Measurements from ENCODE around the gene SYT13. TPM values are rescaled to one million over a fixed set of nuclear protein-coding genes. Genes with fewer than 3 reads are reported as not detected.

Gene SYT13
- total RNA-seq, 1 donor from 2014 or later = 0.50 TPM

DNA sequence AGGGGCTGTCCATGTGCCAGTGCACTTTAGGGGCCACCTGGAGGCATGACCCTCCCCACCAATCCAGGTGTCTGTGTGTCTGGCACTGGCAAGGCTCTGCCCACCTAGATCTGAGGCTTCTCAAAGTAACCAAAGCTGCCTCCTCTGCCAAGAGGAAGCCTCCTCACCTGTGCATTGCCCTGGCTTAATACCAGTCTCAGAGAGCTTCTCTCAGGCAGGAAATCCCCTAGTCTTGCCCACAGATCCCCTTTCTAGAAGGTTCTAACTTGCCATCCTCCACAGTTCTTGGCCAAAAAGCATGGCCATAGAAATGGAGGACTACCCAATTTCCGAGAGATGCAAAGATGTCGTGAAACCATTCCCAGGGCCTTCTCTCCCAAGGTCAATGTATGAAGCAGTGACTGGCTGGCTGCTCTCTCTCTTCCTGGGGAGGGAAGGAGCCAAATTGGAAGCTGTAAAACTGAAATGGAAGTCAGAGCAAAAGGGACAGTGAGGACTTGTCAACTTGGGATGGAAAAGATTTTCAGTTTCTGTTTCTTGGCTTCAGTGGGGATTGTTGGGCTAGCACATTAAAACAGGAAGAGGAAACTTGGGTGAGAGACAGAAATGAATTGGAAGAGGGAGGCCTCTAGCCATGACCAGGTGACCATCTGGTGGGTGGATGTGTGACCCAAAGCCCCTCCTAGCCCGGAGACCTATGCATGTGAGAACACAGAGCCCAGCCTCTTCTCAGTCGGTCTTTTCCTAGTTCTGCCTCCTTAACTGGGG lies 70.9 kb downstream of the SYT13 start:
- peaks cover 5% of the 10 kb centered on the region for H3K4me1 ChIP-seq (ENCODE audit: insufficient read depth, low read length)
- peaks cover 6% of the 10 kb centered on the region for H3K36me3 Mint-ChIP-seq (ENCODE audit: low read depth, unreplicated experiment)
- H3K9ac ChIP-seq (ENCODE audit: low read length) = no peak overlapping the region
- peaks cover 6% of the 10 kb centered on the region for H3K27me3 Mint-ChIP-seq (ENCODE audit: low read depth, unreplicated experiment)
- no peak overlapping the region for H2AFZ ChIP-seq (ENCODE audit: low read depth, low read length)
- TF ChIP-seq, protein P1, sequence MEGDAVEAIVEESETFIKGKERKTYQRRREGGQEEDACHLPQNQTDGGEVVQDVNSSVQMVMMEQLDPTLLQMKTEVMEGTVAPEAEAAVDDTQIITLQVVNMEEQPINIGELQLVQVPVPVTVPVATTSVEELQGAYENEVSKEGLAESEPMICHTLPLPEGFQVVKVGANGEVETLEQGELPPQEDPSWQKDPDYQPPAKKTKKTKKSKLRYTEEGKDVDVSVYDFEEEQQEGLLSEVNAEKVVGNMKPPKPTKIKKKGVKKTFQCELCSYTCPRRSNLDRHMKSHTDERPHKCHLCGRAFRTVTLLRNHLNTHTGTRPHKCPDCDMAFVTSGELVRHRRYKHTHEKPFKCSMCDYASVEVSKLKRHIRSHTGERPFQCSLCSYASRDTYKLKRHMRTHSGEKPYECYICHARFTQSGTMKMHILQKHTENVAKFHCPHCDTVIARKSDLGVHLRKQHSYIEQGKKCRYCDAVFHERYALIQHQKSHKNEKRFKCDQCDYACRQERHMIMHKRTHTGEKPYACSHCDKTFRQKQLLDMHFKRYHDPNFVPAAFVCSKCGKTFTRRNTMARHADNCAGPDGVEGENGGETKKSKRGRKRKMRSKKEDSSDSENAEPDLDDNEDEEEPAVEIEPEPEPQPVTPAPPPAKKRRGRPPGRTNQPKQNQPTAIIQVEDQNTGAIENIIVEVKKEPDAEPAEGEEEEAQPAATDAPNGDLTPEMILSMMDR (IDR thresholded peaks at IDR 0.05; ENCODE audit: insufficient read depth, low read depth, low read length) = no peak
- no peak for TF ChIP-seq EZH2 (IDR thresholded peaks at IDR 0.05; ENCODE audit: insufficient read depth, low read length)
- no peaks in the 10 kb centered on the region for H3K36me3 ChIP-seq (ENCODE audit: insufficient read depth, low read length)
- no peaks in the 10 kb centered on the region for H3K4me1 Mint-ChIP-seq (ENCODE audit: low read depth, unreplicated experiment)
- H3K27ac Mint-ChIP-seq (ENCODE audit: unreplicated experiment) = no peak overlapping the region
- H3K9me3 ChIP-seq (ENCODE audit: insufficient read depth, low read depth, low read length) = no peaks in the 10 kb centered on the region
- H3K4me3 Mint-ChIP-seq (ENCODE audit: unreplicated experiment) = no peak overlapping the region
- no peak overlapping the region for H3K4me2 ChIP-seq (ENCODE audit: low read length)
- no peak for DNase-seq (ENCODE audit: low read depth)
- FAIRE-seq = no peak
- no peak overlapping the region for H3K4me3 ChIP-seq (ENCODE audit: insufficient read depth, low read depth, low read length)
- no peaks in the 10 kb centered on the region for H3K9me3 Mint-ChIP-seq (ENCODE audit: unreplicated experiment)
- H3K79me2 ChIP-seq (ENCODE audit: insufficient read depth, low read length) = no peaks in the 10 kb centered on the region
- no peak overlapping the region for H3K27ac ChIP-seq (ENCODE audit: low read depth, low read length)
- no peaks in the 10 kb centered on the region for H3K27me3 ChIP-seq (ENCODE audit: insufficient read depth, low read length)
- no peaks in the 10 kb centered on the region for H4K20me1 ChIP-seq (ENCODE audit: insufficient read depth, low read length)

GRCh38 chr11:45213717-45214116 lies 72.4 kb downstream of the SYT13 start:
- Mint-ChIP-seq H3K27me3 (ENCODE audit: low read depth, unreplicated experiment) (peaks cover 6% of the 10 kb centered on the region), H3K27ac (ENCODE audit: unreplicated experiment) (no peak overlapping the region), H3K4me3 (ENCODE audit: unreplicated experiment) (no peak overlapping the region), H3K9me3 (ENCODE audit: unreplicated experiment) (no peaks in the 10 kb centered on the region), H3K4me1 (ENCODE audit: low read depth, unreplicated experiment) (peaks cover 1% of the 10 kb centered on the region), H3K36me3 (ENCODE audit: low read depth, unreplicated experiment) (peaks cover 9% of the 10 kb centered on the region)
- no peaks in the 10 kb centered on the region for H3K27me3 ChIP-seq (ENCODE audit: insufficient read depth, low read length)
- no peaks in the 10 kb centered on the region for H3K9me3 ChIP-seq (ENCODE audit: insufficient read depth, low read depth, low read length)
- no peak overlapping the region for H3K27ac ChIP-seq (ENCODE audit: low read depth, low read length)
- DNase-seq (ENCODE audit: low read depth) (no peak), FAIRE-seq (no peak)
- no peak overlapping the region for H3K4me2 ChIP-seq (ENCODE audit: low read length)
- no peak overlapping the region for H3K4me3 ChIP-seq (ENCODE audit: insufficient read depth, low read depth, low read length)
- H3K9ac ChIP-seq (ENCODE audit: low read length) = no peak overlapping the region
- H3K79me2 ChIP-seq (ENCODE audit: insufficient read depth, low read length) = no peaks in the 10 kb centered on the region
- H2AFZ ChIP-seq (ENCODE audit: low read depth, low read length) = no peak overlapping the region
- H4K20me1 ChIP-seq (ENCODE audit: insufficient read depth, low read length) = no peaks in the 10 kb centered on the region
- H3K4me1 ChIP-seq (ENCODE audit: insufficient read depth, low read length) = peaks cover 14% of the 10 kb centered on the region
- no peak for TF ChIP-seq EZH2 (IDR thresholded peaks at IDR 0.05; ENCODE audit: insufficient read depth, low read length)
- TF ChIP-seq, protein P1 (IDR thresholded peaks at IDR 0.05; ENCODE audit: insufficient read depth, low read depth, low read length) = no peak
- H3K36me3 ChIP-seq (ENCODE audit: insufficient read depth, low read length) = no peaks in the 10 kb centered on the region

DNA sequence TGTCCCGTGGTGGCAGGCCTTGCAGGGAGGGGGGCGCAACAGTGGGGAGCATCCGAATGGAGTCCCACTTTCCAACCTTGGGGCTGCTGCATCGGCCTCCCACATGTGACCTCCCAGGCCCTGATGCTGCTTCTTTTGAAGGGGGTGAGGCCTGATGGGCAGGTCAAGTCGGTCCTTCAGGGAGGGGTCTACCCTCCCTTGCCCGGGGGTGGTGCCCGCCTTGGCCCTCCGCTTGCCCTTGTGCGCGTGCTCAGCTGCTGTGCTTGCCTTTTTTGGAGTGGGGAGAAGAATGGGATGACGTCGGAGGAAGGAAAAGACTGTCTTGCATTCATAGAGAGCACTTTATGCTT lies 72.8 kb downstream of the SYT13 start:
- no peak overlapping the region for H3K4me2 ChIP-seq (ENCODE audit: low read length)
- no peak overlapping the region for H3K4me3 ChIP-seq (ENCODE audit: insufficient read depth, low read depth, low read length)
- H3K27me3 Mint-ChIP-seq (ENCODE audit: low read depth, unreplicated experiment) = peaks cover 6% of the 10 kb centered on the region
- no peak overlapping the region for H3K27ac Mint-ChIP-seq (ENCODE audit: unreplicated experiment)
- no peak overlapping the region for H3K4me3 Mint-ChIP-seq (ENCODE audit: unreplicated experiment)
- DNase-seq (ENCODE audit: low read depth) (no peak), FAIRE-seq (no peak)
- TF ChIP-seq, protein P1 (IDR thresholded peaks at IDR 0.05; ENCODE audit: insufficient read depth, low read depth, low read length) = no peak
- TF ChIP-seq EZH2 (IDR thresholded peaks at IDR 0.05; ENCODE audit: insufficient read depth, low read length) = no peak
- no peaks in the 10 kb centered on the region for H3K9me3 Mint-ChIP-seq (ENCODE audit: unreplicated experiment)
- H3K4me1 Mint-ChIP-seq (ENCODE audit: low read depth, unreplicated experiment) = peaks cover 1% of the 10 kb centered on the region
- no peak overlapping the region for H3K27ac ChIP-seq (ENCODE audit: low read depth, low read length)
- no peaks in the 10 kb centered on the region for H3K79me2 ChIP-seq (ENCODE audit: insufficient read depth, low read length)
- H3K4me1 ChIP-seq (ENCODE audit: insufficient read depth, low read length) = peaks cover 14% of the 10 kb centered on the region
- peaks cover 9% of the 10 kb centered on the region for H3K36me3 Mint-ChIP-seq (ENCODE audit: low read depth, unreplicated experiment)
- H3K27me3 ChIP-seq (ENCODE audit: insufficient read depth, low read length) = no peaks in the 10 kb centered on the region
- no peaks in the 10 kb centered on the region for H4K20me1 ChIP-seq (ENCODE audit: insufficient read depth, low read length)
- H2AFZ ChIP-seq (ENCODE audit: low read depth, low read length) = no peak overlapping the region
- no peaks in the 10 kb centered on the region for H3K9me3 ChIP-seq (ENCODE audit: insufficient read depth, low read depth, low read length)
- H3K36me3 ChIP-seq (ENCODE audit: insufficient read depth, low read length) = no peaks in the 10 kb centered on the region
- no peak overlapping the region for H3K9ac ChIP-seq (ENCODE audit: low read length)

Measured in astrocyte (in vitro differentiated cells and primary cell).